ENCODE measurements around the gene SLC37A1. TPM values are rescaled to one million over a fixed set of nuclear protein-coding genes. Genes with fewer than 3 reads are reported as not detected.

The SLC37A1 gene
- total RNA-seq, 2 experiments from 2014 or later: 12.8 to 14.9 TPM

GRCh38 chr21:42583477-42584295, 70.0 kb downstream of the SLC37A1 start:
- H3K36me3 Mint-ChIP-seq (ENCODE audit: low read depth): no peaks in the 10 kb centered on the region
- DNase-seq (no peak), ATAC-seq (no peak)
- no peak overlapping the region for H3K27ac Mint-ChIP-seq
- ChIA-PET CTCF (interaction anchor here (0.7 to 3.3 kb wide), 3 partner anchors 10 to 236 kb away, joined by 3 to 28 read pairs (median 4); no protein-coding TSS in a partner anchor), POLR2A (no interaction called here)
- intact Hi-C loops (cut with micrococcal nuclease): no loop called here
- H3K4me3 Mint-ChIP-seq: no peak overlapping the region
- H3K9me3 Mint-ChIP-seq: no peaks in the 10 kb centered on the region
- TF ChIP-seq CTCF (IDR thresholded peaks at IDR 0.05): no peak
- no peaks in the 10 kb centered on the region for H3K4me1 Mint-ChIP-seq (ENCODE audit: low read depth)
- H3K27me3 Mint-ChIP-seq: no peaks in the 10 kb centered on the region

GRCh38 chr21:42584296-42584641, 70.6 kb downstream of the SLC37A1 start:
- POLR2A ChIA-PET: no interaction called here
- intact Hi-C loops (cut with micrococcal nuclease): no loop called here
- Mint-ChIP-seq H3K27ac (no peak overlapping the region), H3K9me3 (no peaks in the 10 kb centered on the region), H3K4me3 (no peak overlapping the region), H3K27me3 (no peaks in the 10 kb centered on the region), H3K36me3 (ENCODE audit: low read depth) (no peaks in the 10 kb centered on the region), H3K4me1 (ENCODE audit: low read depth) (no peaks in the 10 kb centered on the region)
- DNase-seq (no peak), ATAC-seq (no peak)
- CTCF ChIA-PET: interaction anchor here (3.3 kb wide), 1 partner anchor 9 kb away, joined by 28 read pairs; no protein-coding TSS in a partner anchor
- no peak for TF ChIP-seq CTCF (IDR thresholded peaks at IDR 0.05)

- ATAC-seq (no peak), DNase-seq (no peak)
- Mint-ChIP-seq H3K27me3 (no peaks in the 10 kb centered on the region), H3K4me1 (ENCODE audit: low read depth) (peaks cover 7% of the 10 kb centered on the region), H3K9me3 (no peaks in the 10 kb centered on the region), H3K4me3 (no peak overlapping the region), H3K36me3 (ENCODE audit: low read depth) (no peaks in the 10 kb centered on the region), H3K27ac (no peak overlapping the region)
- intact Hi-C loops (cut with micrococcal nuclease): no loop called here
- CTCF ChIA-PET: interaction anchor here (1.1 to 1.2 kb wide), 2 partner anchors 68 to 232 kb away, joined by 3 read pairs; partner anchors contain the start of gene PDE9A
- POLR2A ChIA-PET: no interaction called here
- TF ChIP-seq CTCF (IDR thresholded peaks at IDR 0.05): no peak
Measured at GRCh38 chr21:42585881-42586280, 72.2 kb downstream of the SLC37A1 start.

GRCh38 chr21:42586406-42586805, 72.8 kb downstream of the SLC37A1 start:
- no peak for DNase-seq
- intact Hi-C loops (cut with micrococcal nuclease): no loop called here
- TF ChIP-seq CTCF (IDR thresholded peaks at IDR 0.05): no peak
- no peak for ATAC-seq
- CTCF ChIA-PET: interaction anchor here (1.1 to 1.2 kb wide), 2 partner anchors 67 to 231 kb away, joined by 3 read pairs; partner anchors contain the start of gene PDE9A
- no peaks in the 10 kb centered on the region for H3K9me3 Mint-ChIP-seq
- no peaks in the 10 kb centered on the region for H3K27me3 Mint-ChIP-seq
- no peaks in the 10 kb centered on the region for H3K36me3 Mint-ChIP-seq (ENCODE audit: low read depth)
- no peak overlapping the region for H3K27ac Mint-ChIP-seq
- H3K4me3 Mint-ChIP-seq: no peak overlapping the region
- POLR2A ChIA-PET: interaction anchor here (0.6 to 1.0 kb wide), 2 partner anchors 39 to 149 kb away, joined by 3 read pairs; no protein-coding TSS in a partner anchor
- H3K4me1 Mint-ChIP-seq (ENCODE audit: low read depth): peaks cover 12% of the 10 kb centered on the region

- CTCF ChIA-PET: interaction anchor here (1.1 kb wide), 1 partner anchor 231 kb away, joined by 3 read pairs; no protein-coding TSS in a partner anchor
- intact Hi-C loops (cut with micrococcal nuclease): no loop called here
- no peak for TF ChIP-seq CTCF (IDR thresholded peaks at IDR 0.05)
- no peak overlapping the region for H3K27ac Mint-ChIP-seq
- no peaks in the 10 kb centered on the region for H3K27me3 Mint-ChIP-seq
- POLR2A ChIA-PET: interaction anchor here (1.0 kb wide), 1 partner anchor 149 kb away, joined by 3 read pairs; no protein-coding TSS in a partner anchor
- H3K36me3 Mint-ChIP-seq (ENCODE audit: low read depth): no peaks in the 10 kb centered on the region
- no peaks in the 10 kb centered on the region for H3K9me3 Mint-ChIP-seq
- DNase-seq (no peak), ATAC-seq (no peak)
- H3K4me1 Mint-ChIP-seq (ENCODE audit: low read depth): peaks cover 16% of the 10 kb centered on the region
- H3K4me3 Mint-ChIP-seq: no peak overlapping the region
Measured at GRCh38 chr21:42587036-42587435, 73.4 kb downstream of the SLC37A1 start.
